Keratinocyte (primary cell): ENCODE measurements around the gene CYP20A1.

Source experiments
- EZH2 ChIP-seq: IDR thresholded peaks from one replicate; pipeline ENCODE4 v1.6.1; 2012; ENCODE audit warnings: inconsistent platforms, mild to moderate bottlenecking, low read length, moderate library complexity
- TF ChIP-seq, protein P1 (sequence below), 3 experiments: IDR thresholded peaks in 1 of 3; conservative IDR thresholded peaks in 1 of 3; optimal IDR thresholded peaks in 1 of 3; 2 replicates in 2 of 3; 3 replicates in 1 of 3; pipeline versions ENCODE3 to v1.5.1; 2011; ENCODE audit warnings: low read length in 3 of 3, mild to moderate bottlenecking in 3 of 3, moderate library complexity in 2 of 3, control low read depth in 1 of 3, inconsistent platforms in 1 of 3; ENCODE audit not compliant: insufficient read depth in 2 of 3; ENCODE audit errors: extremely low read depth in 1 of 3

GRCh38 chr2:203191961-203192360, 46.9 kb upstream of the CYP20A1 start:
- TF ChIP-seq, protein P1, sequence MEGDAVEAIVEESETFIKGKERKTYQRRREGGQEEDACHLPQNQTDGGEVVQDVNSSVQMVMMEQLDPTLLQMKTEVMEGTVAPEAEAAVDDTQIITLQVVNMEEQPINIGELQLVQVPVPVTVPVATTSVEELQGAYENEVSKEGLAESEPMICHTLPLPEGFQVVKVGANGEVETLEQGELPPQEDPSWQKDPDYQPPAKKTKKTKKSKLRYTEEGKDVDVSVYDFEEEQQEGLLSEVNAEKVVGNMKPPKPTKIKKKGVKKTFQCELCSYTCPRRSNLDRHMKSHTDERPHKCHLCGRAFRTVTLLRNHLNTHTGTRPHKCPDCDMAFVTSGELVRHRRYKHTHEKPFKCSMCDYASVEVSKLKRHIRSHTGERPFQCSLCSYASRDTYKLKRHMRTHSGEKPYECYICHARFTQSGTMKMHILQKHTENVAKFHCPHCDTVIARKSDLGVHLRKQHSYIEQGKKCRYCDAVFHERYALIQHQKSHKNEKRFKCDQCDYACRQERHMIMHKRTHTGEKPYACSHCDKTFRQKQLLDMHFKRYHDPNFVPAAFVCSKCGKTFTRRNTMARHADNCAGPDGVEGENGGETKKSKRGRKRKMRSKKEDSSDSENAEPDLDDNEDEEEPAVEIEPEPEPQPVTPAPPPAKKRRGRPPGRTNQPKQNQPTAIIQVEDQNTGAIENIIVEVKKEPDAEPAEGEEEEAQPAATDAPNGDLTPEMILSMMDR (optimal IDR thresholded peaks at IDR 0.05 in 1 of 3, IDR thresholded peaks at IDR 0.05 in 1 of 3, conservative IDR thresholded peaks at IDR 0.05 in 1 of 3; ENCODE audit: extremely low read depth in 1 of 3, insufficient read depth in 2 of 3, low read length in 3 of 3), result no peak
- no peak for TF ChIP-seq EZH2
